H9 (cell line): Measurements from ENCODE around the gene LRRC31. TPM values are rescaled to one million over a fixed set of nuclear protein-coding genes. Genes with fewer than 3 reads are reported as not detected.

ENCODE experiments used
- DNase-seq: peaks from one replicate; pipeline ENCODE4 v3.0.0-alpha.2; 2017
- H2AFZ ChIP-seq: one replicate; pipeline ENCODE4 v1.6.1; 2013; ENCODE audit warnings: mild to moderate bottlenecking, low read length, control low read depth, moderate library complexity
- H2AK5ac ChIP-seq: 2 replicates; pipeline ENCODE4 v1.6.1; 2013; ENCODE audit warnings: low read length, control low read depth, mixed read lengths; ENCODE audit not compliant: insufficient read length
- H2BK120ac ChIP-seq: one replicate; pipeline ENCODE4 v1.6.1; 2013; ENCODE audit warnings: low read depth, mild to moderate bottlenecking, low read length, control low read depth, inconsistent platforms; ENCODE audit not compliant: poor library complexity, severe bottlenecking
- H2BK12ac ChIP-seq: 2 replicates; pipeline ENCODE4 v1.6.1; 2013; ENCODE audit warnings: low read length, control low read depth, mixed read lengths, low read depth; ENCODE audit not compliant: insufficient read length
- H2BK15ac ChIP-seq: 2 replicates; pipeline ENCODE4 v1.6.1; 2013; ENCODE audit warnings: low read depth, low read length, control low read depth
- H2BK20ac ChIP-seq: one replicate; pipeline ENCODE4 v1.6.1; 2013; ENCODE audit warnings: low read depth, mild to moderate bottlenecking, low read length, control low read depth, inconsistent platforms; ENCODE audit not compliant: poor library complexity, severe bottlenecking
- H2BK5ac ChIP-seq: 2 replicates; pipeline ENCODE4 v1.6.1; 2013; ENCODE audit warnings: low read length, control low read depth, mixed read lengths; ENCODE audit not compliant: insufficient read length
- H3K14ac ChIP-seq: 2 replicates; pipeline ENCODE4 v1.6.1; 2013; ENCODE audit warnings: low read length, control low read depth; ENCODE audit not compliant: insufficient read depth
- H3K18ac ChIP-seq: 2 replicates; pipeline ENCODE4 v1.6.1; 2013; ENCODE audit warnings: low read depth, mild to moderate bottlenecking, mixed read lengths, low read length, control low read depth; ENCODE audit not compliant: insufficient read length
- H3K23ac ChIP-seq: 2 replicates; pipeline ENCODE4 v1.6.1; 2013; ENCODE audit warnings: low read length, control low read depth, mixed read lengths, low read depth; ENCODE audit not compliant: insufficient read length
- H3K23me2 ChIP-seq: 2 replicates; pipeline ENCODE4 v1.6.1; 2013; ENCODE audit warnings: low read depth, mild to moderate bottlenecking, mixed read lengths, low read length, control low read depth; ENCODE audit not compliant: insufficient read length, poor library complexity, severe bottlenecking
- H3K27ac ChIP-seq: 2 replicates; pipeline ENCODE4 v1.5.1; 2013; ENCODE audit warnings: low read length, control low read depth, mixed read lengths, low read depth; ENCODE audit not compliant: insufficient read length
- H3K27me3 ChIP-seq: 2 replicates; pipeline ENCODE4 v1.6.1; 2013; ENCODE audit warnings: low read length, control low read depth, inconsistent platforms; ENCODE audit not compliant: insufficient read depth
- H3K4ac ChIP-seq: 2 replicates; pipeline ENCODE4 v1.6.1; 2013; ENCODE audit warnings: low read depth, mild to moderate bottlenecking, control low read depth, inconsistent platforms, low read length, moderate library complexity
- H3K4me1 ChIP-seq: 2 replicates; pipeline ENCODE4 v1.6.1; 2013; ENCODE audit warnings: low read length, control low read depth, inconsistent platforms; ENCODE audit not compliant: insufficient read depth
- H3K4me2 ChIP-seq: 2 replicates; pipeline ENCODE4 v1.6.1; 2013; ENCODE audit warnings: low read length, control low read depth, mixed read lengths; ENCODE audit not compliant: insufficient read length, insufficient read depth
- H3K56ac ChIP-seq: 2 replicates; pipeline ENCODE4 v1.6.1; 2013; ENCODE audit warnings: low read depth, mild to moderate bottlenecking, mixed read lengths, low read length, control low read depth; ENCODE audit not compliant: insufficient read length
- H3K79me1 ChIP-seq: 2 replicates; pipeline ENCODE4 v1.6.1; 2013; ENCODE audit warnings: low read depth, mild to moderate bottlenecking, moderate library complexity, low read length, control low read depth, inconsistent platforms; ENCODE audit not compliant: insufficient read depth, poor library complexity, severe bottlenecking
- H3K79me2 ChIP-seq: 2 replicates; pipeline ENCODE4 v1.6.1; 2013; ENCODE audit warnings: low read length, control low read depth, inconsistent platforms; ENCODE audit not compliant: insufficient read depth
- H3K9ac ChIP-seq: 2 replicates; pipeline ENCODE4 v1.6.1; 2013; ENCODE audit warnings: low read length, control low read depth, mixed read lengths; ENCODE audit not compliant: insufficient read length; ENCODE audit errors: extremely low read depth
- H3K9me3 ChIP-seq: one replicate; pipeline ENCODE4 v1.6.1; 2013; ENCODE audit warnings: low read depth, low read length, inconsistent platforms; ENCODE audit not compliant: control insufficient read depth
- H3T11ph ChIP-seq: one replicate; pipeline ENCODE4 v1.6.1; 2013; ENCODE audit warnings: mild to moderate bottlenecking, low read length, control low read depth, inconsistent platforms
- H4K20me1 ChIP-seq: one replicate; pipeline ENCODE4 v1.6.1; 2013; ENCODE audit not compliant: control insufficient read depth, insufficient read length, insufficient read depth
- H4K5ac ChIP-seq: 2 replicates; pipeline ENCODE4 v1.6.1; 2013; ENCODE audit warnings: low read depth, mild to moderate bottlenecking, mixed read lengths, low read length, control low read depth; ENCODE audit not compliant: insufficient read length
- H4K8ac ChIP-seq: replicated peaks from 2 replicates; pipeline ENCODE4 v1.6.1; 2013; ENCODE audit warnings: low read length, control low read depth, mixed read lengths, low read depth; ENCODE audit not compliant: insufficient read length
- H4K91ac ChIP-seq: 2 replicates; pipeline ENCODE4 v1.6.1; 2013; ENCODE audit warnings: low read depth, mild to moderate bottlenecking, moderate library complexity, mixed read lengths, low read length, control low read depth; ENCODE audit not compliant: insufficient read length
- H3K27ac Mint-ChIP-seq, 3 experiments: 2 replicates in 2 of 3; 3 replicates in 1 of 3; pipeline ENCODE4 v1.8.0; 2020 to 2021; ENCODE audit warnings: mixed read lengths in 3 of 3, mild to moderate bottlenecking in 1 of 3, moderate library complexity in 1 of 3
- H3K27me3 Mint-ChIP-seq: 2 replicates; pipeline ENCODE4 v1.8.0; 2021; ENCODE audit warnings: low read depth, mild to moderate bottlenecking, moderate library complexity, mixed read lengths
- H3K36me3 Mint-ChIP-seq, 3 experiments: 2 replicates in 2 of 3; 3 replicates in 1 of 3; pipeline ENCODE4 v1.8.0; 2020 to 2021; ENCODE audit warnings: low read depth in 3 of 3, mixed read lengths in 3 of 3; ENCODE audit not compliant: insufficient read depth in 1 of 3
- H3K4me1 Mint-ChIP-seq, 2 experiments: 2 replicates each; pipeline ENCODE4 v1.8.0; 2020; ENCODE audit warnings: mixed read lengths in 2 of 2
- H3K4me3 Mint-ChIP-seq, 2 experiments: 2 replicates in 1 of 2; 3 replicates in 1 of 2; pipeline ENCODE4 v1.8.0; 2020 to 2021; ENCODE audit warnings: mild to moderate bottlenecking in 2 of 2, mixed read lengths in 2 of 2, moderate library complexity in 1 of 2
- H3K9me3 Mint-ChIP-seq, 2 experiments: 2 replicates in 1 of 2; 3 replicates in 1 of 2; pipeline ENCODE4 v1.8.0; 2020; ENCODE audit warnings: mild to moderate bottlenecking in 2 of 2, mixed read lengths in 2 of 2, moderate library complexity in 1 of 2
- CTCF ChIP-seq: fragments of 200-600 bp; sonication (generic); conservative IDR thresholded peaks from 3 replicates; pipeline ENCODE4 v1.8.0; 2021; ENCODE audit warnings: antibody characterized with exemption, mild to moderate bottlenecking
- WGBS: extraction: QIAGEN DNeasy Blood & Tissue Kit; methylation state at CpG from one replicate; pipeline ENCODE4 v1.1.7; 2013; ENCODE audit warnings: missing lambda C conversion rate, low lambda C conversion rate, mixed read lengths; ENCODE audit not compliant: insufficient read length; ENCODE audit errors: extremely low coverage; 5-methylcytosine and 5-hydroxymethylcytosine counted together
- total RNA-seq: library from RNA; stranded (reverse); gene quantifications from 2 replicates; pipeline ENCODE4 v1.2.1, GENCODE V29; 2021

LRRC31 gene
- total RNA-seq, 1 experiment from 2014 or later: not detected

GRCh38 chr3:169812332-169813235 is 57.2 kb downstream of the LRRC31 start, which contains the start of the genes LRRC34 and LRRIQ4:
Gene LRRC34, minus strand, starts transcription at chr3:169812904. Its CDS starts 356 bp downstream, at chr3:169812548.
Gene LRRIQ4, plus strand, starts transcription at chr3:169812870. Its CDS starts 9,052 bp downstream, at chr3:169821922.
- Histone ChIP-seq H3K79me2 (no peaks in the 10 kb centered on the region), H3K18ac (peak within 1 kb of the TSS; percentile 66)

More at GRCh38 chr3:169812332-169813235, 57.2 kb downstream of the LRRC31 start, which contains the start of the genes LRRC34 and LRRIQ4:
- DNase-seq: peak; percentile 93
- no peak within 1 kb of the TSS for H3K27ac ChIP-seq
- Mint-ChIP-seq H3K4me1 (peaks cover 25 to 30% of the 10 kb centered on the region in 2 experiments), H3K27me3 (peaks cover 29% of the 10 kb centered on the region), H3K9me3 (peaks cover 10 to 16% of the 10 kb centered on the region in 2 experiments), H3K4me3 (peak within 1 kb of the TSS; percentile 53 to 74; a peak in 4 of 5 replicates), H3K27ac (peak within 1 kb of the TSS in 1 of 3 experiments; percentile 88; a peak in 2 of 7 replicates), H3K36me3 (peaks cover 2 to 18% (median 10%) of the 10 kb centered on the region in 3 experiments; a peak in 6 of 7 replicates)
- H4K91ac ChIP-seq: no peak within 1 kb of the TSS
- no peak within 1 kb of the TSS for H3K56ac ChIP-seq
- peak within 1 kb of the TSS; percentile 62; the same call in 1 of the 2 replicates for H3K14ac ChIP-seq
- no peaks in the 10 kb centered on the region for H3K4me1 ChIP-seq
- H2BK120ac ChIP-seq: no peak within 1 kb of the TSS
- no peak within 1 kb of the TSS for H2BK15ac ChIP-seq
- H2AK5ac ChIP-seq: no peak within 1 kb of the TSS
- no peak within 1 kb of the TSS for H2BK20ac ChIP-seq
- H4K20me1 ChIP-seq: no peaks in the 10 kb centered on the region
- no CpG with 5 or more reads among the region's 56 CpGs for WGBS
- no peaks in the 10 kb centered on the region for H3K27me3 ChIP-seq
- no peak within 1 kb of the TSS for H3K23ac ChIP-seq
- H2BK5ac ChIP-seq: no peak within 1 kb of the TSS
- peaks cover 9% of the 10 kb centered on the region for H3K23me2 ChIP-seq
- no peak within 1 kb of the TSS for H3K4ac ChIP-seq
- no peak within 1 kb of the TSS for H4K8ac ChIP-seq
- H3T11ph ChIP-seq: no peak within 1 kb of the TSS
- TF ChIP-seq CTCF: no peak
- no peak within 1 kb of the TSS for H2BK12ac ChIP-seq
- H2AFZ ChIP-seq: peak within 1 kb of the TSS; percentile 59
- peak within 1 kb of the TSS; percentile 38 for H3K4me2 ChIP-seq
- H3K9ac ChIP-seq: no peak within 1 kb of the TSS
- H3K9me3 ChIP-seq: no peaks in the 10 kb centered on the region
- H4K5ac ChIP-seq: no peak within 1 kb of the TSS
- no peaks in the 10 kb centered on the region for H3K79me1 ChIP-seq
